Measurements from ENCODE around the gene TRAF5. TPM values are rescaled to one million over a fixed set of nuclear protein-coding genes. Genes with fewer than 3 reads are reported as not detected.
"Not testable (repeated sequence)": the region's sequence is repeated elsewhere in the genome, so short reads cannot be mapped to it uniquely, and the experiment has no call there.

Gene TRAF5
- total RNA-seq, 2 donors from 2014 or later, result 13.9 to 14.5 TPM

GRCh38 chr1:211347077-211347844, 20.6 kb downstream of the TRAF5 start:
- H3K27ac ChIP-seq, result no peak overlapping the region
- intact Hi-C loops (cut with DNase I), result no loop called here
- H3K27me3 ChIP-seq, result no peaks in the 10 kb centered on the region
- no peaks in the 10 kb centered on the region for H3K4me1 ChIP-seq
- TF ChIP-seq CTCF (IDR thresholded peaks at IDR 0.05), result no peak
- no peak for DNase-seq
- no peaks in the 10 kb centered on the region for H3K9me3 ChIP-seq
- no peaks in the 10 kb centered on the region for H3K36me3 ChIP-seq
- H3K9ac ChIP-seq (ENCODE audit: low read depth in 2 of 2, low read length in 2 of 2), result no peak overlapping the region
- H3K4me3 ChIP-seq, result no peak overlapping the region

GRCh38 chr1:211348547-211348946, 21.9 kb downstream of the TRAF5 start:
- Histone ChIP-seq H3K4me3 (no peak overlapping the region), H3K36me3 (no peaks in the 10 kb centered on the region), H3K27ac (no peak overlapping the region), H3K4me1 (no peaks in the 10 kb centered on the region), H3K27me3 (no peaks in the 10 kb centered on the region), H3K9ac (ENCODE audit: low read depth in 2 of 2, low read length in 2 of 2) (no peak overlapping the region), H3K9me3 (no peaks in the 10 kb centered on the region)
- no peak for DNase-seq
- TF ChIP-seq CTCF (IDR thresholded peaks at IDR 0.05), result no peak
- intact Hi-C loops (cut with DNase I), result no loop called here

- TF ChIP-seq CTCF (IDR thresholded peaks at IDR 0.05), result no peak
- no peak overlapping the region for H3K9ac ChIP-seq (ENCODE audit: low read depth in 2 of 2, low read length in 2 of 2)
- no peak overlapping the region for H3K4me3 ChIP-seq
- H3K27me3 ChIP-seq, result no peaks in the 10 kb centered on the region
- no peaks in the 10 kb centered on the region for H3K4me1 ChIP-seq
- no peaks in the 10 kb centered on the region for H3K9me3 ChIP-seq
- no peak for DNase-seq
- intact Hi-C loops (cut with DNase I), result no loop called here
- H3K36me3 ChIP-seq, result no peaks in the 10 kb centered on the region
- no peak overlapping the region for H3K27ac ChIP-seq
Observed at GRCh38 chr1:211349741-211350140, 23.1 kb downstream of the TRAF5 start.

GRCh38 chr1:211352055-211352454, 25.4 kb downstream of the TRAF5 start:
- intact Hi-C loops (cut with DNase I); H3K27me3 ChIP-seq; H3K27ac ChIP-seq; H3K9ac ChIP-seq (ENCODE audit: low read depth in 2 of 2, low read length in 2 of 2); H3K4me1 ChIP-seq; H3K4me3 ChIP-seq; H3K36me3 ChIP-seq; DNase-seq; H3K9me3 ChIP-seq: not testable (repeated sequence)

- Histone ChIP-seq H3K9me3 (no peaks in the 10 kb centered on the region), H3K36me3 (peaks cover 8% of the 10 kb centered on the region), H3K4me3 (no peak overlapping the region), H3K27ac (no peak overlapping the region), H3K4me1 (no peaks in the 10 kb centered on the region), H3K27me3 (no peaks in the 10 kb centered on the region), H3K9ac (ENCODE audit: low read depth in 2 of 2, low read length in 2 of 2) (no peak overlapping the region)
- intact Hi-C loops (cut with DNase I), result no loop called here
- DNase-seq, result no peak
- no peak for TF ChIP-seq CTCF (IDR thresholded peaks at IDR 0.05)
Observed at GRCh38 chr1:211352465-211352864, 25.8 kb downstream of the TRAF5 start.

DNA sequence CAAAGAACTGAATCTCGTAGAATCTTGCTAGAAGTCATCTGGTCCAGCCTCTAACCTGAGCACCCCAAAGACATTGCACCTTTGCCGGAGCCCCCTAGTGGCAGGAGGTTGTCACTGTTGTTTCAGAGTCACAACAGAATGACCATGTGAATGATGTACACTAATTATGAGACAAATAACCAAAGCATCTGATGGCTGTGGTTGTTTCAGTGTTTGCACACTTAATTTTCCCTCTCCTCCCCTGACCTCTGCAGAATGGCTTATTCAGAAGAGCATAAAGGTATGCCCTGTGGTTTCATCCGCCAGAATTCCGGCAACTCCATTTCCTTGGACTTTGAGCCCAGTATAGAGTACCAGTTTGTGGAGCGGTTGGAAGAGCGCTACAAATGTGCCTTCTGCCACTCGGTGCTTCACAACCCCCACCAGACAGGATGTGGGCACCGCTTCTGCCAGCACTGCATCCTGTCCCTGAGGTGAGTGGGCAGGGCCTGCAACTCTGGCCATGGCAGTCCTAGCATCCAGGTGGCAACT, 26.4 kb downstream of the TRAF5 start:
- Histone ChIP-seq H3K4me3 (no peak overlapping the region), H3K9me3 (no peaks in the 10 kb centered on the region), H3K27me3 (no peaks in the 10 kb centered on the region), H3K4me1 (no peaks in the 10 kb centered on the region), H3K9ac (ENCODE audit: low read depth in 2 of 2, low read length in 2 of 2) (no peak overlapping the region), H3K36me3 (peaks cover 8% of the 10 kb centered on the region), H3K27ac (no peak overlapping the region)
- DNase-seq, result peak; percentile 78
- intact Hi-C loops (cut with DNase I), result loop anchor here (1.0 kb wide), 1 partner anchor 30 kb away; no protein-coding TSS in a partner anchor
- TF ChIP-seq CTCF (IDR thresholded peaks at IDR 0.05), result peak; percentile 81

All from colonic mucosa (tissue), 4 donors.